Panc1 (cell line): ENCODE results near the gene LASP1. TPM values are rescaled to one million over a fixed set of nuclear protein-coding genes. Genes with fewer than 3 reads are reported as not detected.

Source experiments
- ATAC-seq: fragments of 200-7000 bp; cut with Tn5 transposase; 2 replicates; pipeline ENCODE4 v1.9.1; 2020; ENCODE audit warnings: mild to moderate bottlenecking, moderate library complexity
- BruUV-seq: library from RNA; stranded (reverse); fragments of 400-500 nt; replicated peaks from 2 replicates; lab custom pipeline; 2021; lab: Mats Ljungman, UMichigan
- CTCF ChIA-PET: fragments of 300-600 bp; sonication (Branson Sonifier 250); formaldehyde crosslinking; loops from one replicate; lab custom pipeline; 2022; ENCODE audit warnings: antibody characterized with exemption; lab: Charles Lee
- POLR2A ChIA-PET: fragments of 300-600 bp; sonication (Branson Sonifier 250); formaldehyde crosslinking; loops from one replicate; lab custom pipeline; 2022; ENCODE audit warnings: antibody characterized with exemption; lab: Charles Lee
- DNase-seq: peaks from one replicate; pipeline ENCODE4 v3.0.0-alpha.2; 2010; ENCODE audit warnings: low read depth, low spot score
- H3K27ac ChIP-seq: 2 replicates; pipeline ENCODE4 v1.5.1; 2011; ENCODE audit warnings: mild to moderate bottlenecking, low read length, inconsistent platforms
- H3K27me3 ChIP-seq: fragments of 200-500 bp; sonication (Bioruptor generic); 2 replicates; pipeline ENCODE4 v1.6.0; 2014; ENCODE audit warnings: low read length, inconsistent platforms; ENCODE audit not compliant: control insufficient read depth, insufficient read depth
- H3K36me3 ChIP-seq: fragments of 200-500 bp; sonication (Bioruptor generic); 2 replicates; pipeline ENCODE4 v1.5.1; 2014; ENCODE audit warnings: inconsistent platforms, mild to moderate bottlenecking, low read length, moderate library complexity; ENCODE audit not compliant: control insufficient read depth, insufficient read depth
- H3K4me1 ChIP-seq: 2 replicates; pipeline ENCODE4 v1.5.1; 2011; ENCODE audit warnings: inconsistent platforms, mild to moderate bottlenecking, low read length, moderate library complexity; ENCODE audit not compliant: control insufficient read depth, insufficient read depth
- H3K4me3 ChIP-seq, 2 experiments: 2 replicates each; pipeline ENCODE4 v1.5.1; 2011 to 2012; ENCODE audit warnings: low read depth in 2 of 2, low read length in 2 of 2, mild to moderate bottlenecking in 2 of 2, inconsistent platforms in 1 of 2, moderate library complexity in 1 of 2
- H3K9me3 ChIP-seq: fragments of 200-500 bp; sonication (Bioruptor generic); 2 replicates; pipeline ENCODE4 v1.5.1; 2014; ENCODE audit warnings: low read depth, mild to moderate bottlenecking, inconsistent platforms, low read length, moderate library complexity; ENCODE audit not compliant: control insufficient read depth, insufficient read depth
- POLR2AphosphoS5 ChIP-seq: IDR thresholded peaks from 2 replicates; pipeline ENCODE4 v1.6.1; 2012; ENCODE audit warnings: mild to moderate bottlenecking, low read depth, low read length, moderate library complexity
- SIN3A ChIP-seq: IDR thresholded peaks from 2 replicates; pipeline ENCODE4 v1.6.1; 2012; ENCODE audit warnings: low read depth, mild to moderate bottlenecking, low read length, moderate library complexity, borderline replicate concordance; ENCODE audit not compliant: insufficient read depth
- TCF7L2 ChIP-seq: IDR thresholded peaks from 2 replicates; pipeline ENCODE4 v1.6.1; 2011; ENCODE audit warnings: mild to moderate bottlenecking, low read depth, low read length, inconsistent platforms
- in situ Hi-C: cut with HindIII; loops from 2 replicates; pipeline ENCODE4 v1.10.0; 2016; ENCODE audit warnings: low sequenced_read_pairs, low pct_unique_long_range_greater_than_20kb
- intact Hi-C: fragments of 100-400 bp; cut with micrococcal nuclease; formaldehyde crosslinking; loops from one replicate; pipeline ENCODE4 v1.10.0; 2022; ENCODE audit not compliant: unreplicated experiment
- total RNA-seq: library from RNA; stranded (reverse); gene quantifications from one replicate; pipeline ENCODE4 v1.2.1, GENCODE V29; 2021; ENCODE audit not compliant: unreplicated experiment
- TF ChIP-seq, protein P1 (sequence below), 2 experiments: IDR thresholded peaks; 2 replicates each; pipeline ENCODE4 v1.6.1; 2011 to 2012; ENCODE audit warnings: low read depth in 2 of 2, control low read depth in 1 of 2, low read length in 1 of 2, mild to moderate bottlenecking in 1 of 2, moderate library complexity in 1 of 2; ENCODE audit not compliant: insufficient read depth in 1 of 2
- TF ChIP-seq, protein P2 (sequence below): fragments of 450-650 bp; IDR thresholded peaks from 2 replicates; pipeline ENCODE4 v1.5.1; 2017; ENCODE audit warnings: mild to moderate bottlenecking

LASP1 gene
- total RNA-seq, 1 experiment from 2014 or later, result 112 TPM

DNA sequence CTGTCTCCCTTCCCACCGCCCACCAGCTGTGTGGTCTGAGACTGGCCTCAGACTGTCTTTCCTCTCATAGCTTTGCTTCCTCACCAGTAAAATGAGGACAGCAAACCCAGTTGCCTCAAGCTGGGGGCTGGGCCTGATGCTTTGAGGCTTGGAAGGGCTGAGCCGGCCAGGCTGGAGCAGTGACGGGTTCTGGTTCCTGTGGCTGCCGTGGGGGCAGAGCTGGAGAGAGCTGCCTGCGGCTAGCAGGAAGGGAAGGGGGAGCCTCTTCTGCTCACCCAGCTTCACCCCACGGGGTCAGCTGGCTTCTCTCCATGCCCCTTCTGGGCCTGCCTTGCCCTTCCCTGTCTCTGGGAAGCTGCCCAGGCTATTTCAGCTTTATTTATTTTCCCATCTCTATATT is 23.7 kb downstream of the LASP1 start:
- no TSS peak for BruUV-seq
- POLR2A ChIA-PET, result interaction anchor here (0.6 kb wide), 1 partner anchor 8 kb away, joined by 5 read pairs; no protein-coding TSS in a partner anchor
- in situ Hi-C loops (no loop called here), intact Hi-C loops (no loop called here)
- Histone ChIP-seq H3K36me3 (no peaks in the 10 kb centered on the region), H3K27ac (no peak overlapping the region), H3K9me3 (no peaks in the 10 kb centered on the region), H3K4me1 (peaks cover 12% of the 10 kb centered on the region), H3K4me3 (no peak overlapping the region), H3K27me3 (no peaks in the 10 kb centered on the region)
- no peak for DNase-seq
- ATAC-seq, result no peak
- CTCF ChIA-PET, result no interaction called here
- TF ChIP-seq, protein P1, sequence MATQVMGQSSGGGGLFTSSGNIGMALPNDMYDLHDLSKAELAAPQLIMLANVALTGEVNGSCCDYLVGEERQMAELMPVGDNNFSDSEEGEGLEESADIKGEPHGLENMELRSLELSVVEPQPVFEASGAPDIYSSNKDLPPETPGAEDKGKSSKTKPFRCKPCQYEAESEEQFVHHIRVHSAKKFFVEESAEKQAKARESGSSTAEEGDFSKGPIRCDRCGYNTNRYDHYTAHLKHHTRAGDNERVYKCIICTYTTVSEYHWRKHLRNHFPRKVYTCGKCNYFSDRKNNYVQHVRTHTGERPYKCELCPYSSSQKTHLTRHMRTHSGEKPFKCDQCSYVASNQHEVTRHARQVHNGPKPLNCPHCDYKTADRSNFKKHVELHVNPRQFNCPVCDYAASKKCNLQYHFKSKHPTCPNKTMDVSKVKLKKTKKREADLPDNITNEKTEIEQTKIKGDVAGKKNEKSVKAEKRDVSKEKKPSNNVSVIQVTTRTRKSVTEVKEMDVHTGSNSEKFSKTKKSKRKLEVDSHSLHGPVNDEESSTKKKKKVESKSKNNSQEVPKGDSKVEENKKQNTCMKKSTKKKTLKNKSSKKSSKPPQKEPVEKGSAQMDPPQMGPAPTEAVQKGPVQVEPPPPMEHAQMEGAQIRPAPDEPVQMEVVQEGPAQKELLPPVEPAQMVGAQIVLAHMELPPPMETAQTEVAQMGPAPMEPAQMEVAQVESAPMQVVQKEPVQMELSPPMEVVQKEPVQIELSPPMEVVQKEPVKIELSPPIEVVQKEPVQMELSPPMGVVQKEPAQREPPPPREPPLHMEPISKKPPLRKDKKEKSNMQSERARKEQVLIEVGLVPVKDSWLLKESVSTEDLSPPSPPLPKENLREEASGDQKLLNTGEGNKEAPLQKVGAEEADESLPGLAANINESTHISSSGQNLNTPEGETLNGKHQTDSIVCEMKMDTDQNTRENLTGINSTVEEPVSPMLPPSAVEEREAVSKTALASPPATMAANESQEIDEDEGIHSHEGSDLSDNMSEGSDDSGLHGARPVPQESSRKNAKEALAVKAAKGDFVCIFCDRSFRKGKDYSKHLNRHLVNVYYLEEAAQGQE (IDR thresholded peaks at IDR 0.05; ENCODE audit: insufficient read depth in 1 of 2, low read depth in 2 of 2, low read length in 1 of 2), result no peak
- no peak for TF ChIP-seq POLR2AphosphoS5
- no peak for TF ChIP-seq TCF7L2
- TF ChIP-seq, protein P2, sequence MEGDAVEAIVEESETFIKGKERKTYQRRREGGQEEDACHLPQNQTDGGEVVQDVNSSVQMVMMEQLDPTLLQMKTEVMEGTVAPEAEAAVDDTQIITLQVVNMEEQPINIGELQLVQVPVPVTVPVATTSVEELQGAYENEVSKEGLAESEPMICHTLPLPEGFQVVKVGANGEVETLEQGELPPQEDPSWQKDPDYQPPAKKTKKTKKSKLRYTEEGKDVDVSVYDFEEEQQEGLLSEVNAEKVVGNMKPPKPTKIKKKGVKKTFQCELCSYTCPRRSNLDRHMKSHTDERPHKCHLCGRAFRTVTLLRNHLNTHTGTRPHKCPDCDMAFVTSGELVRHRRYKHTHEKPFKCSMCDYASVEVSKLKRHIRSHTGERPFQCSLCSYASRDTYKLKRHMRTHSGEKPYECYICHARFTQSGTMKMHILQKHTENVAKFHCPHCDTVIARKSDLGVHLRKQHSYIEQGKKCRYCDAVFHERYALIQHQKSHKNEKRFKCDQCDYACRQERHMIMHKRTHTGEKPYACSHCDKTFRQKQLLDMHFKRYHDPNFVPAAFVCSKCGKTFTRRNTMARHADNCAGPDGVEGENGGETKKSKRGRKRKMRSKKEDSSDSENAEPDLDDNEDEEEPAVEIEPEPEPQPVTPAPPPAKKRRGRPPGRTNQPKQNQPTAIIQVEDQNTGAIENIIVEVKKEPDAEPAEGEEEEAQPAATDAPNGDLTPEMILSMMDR, result no peak
- no peak for TF ChIP-seq SIN3A

- Histone ChIP-seq H3K9me3 (no peaks in the 10 kb centered on the region), H3K27ac (no peak overlapping the region), H3K4me3 (no peak overlapping the region), H3K36me3 (no peaks in the 10 kb centered on the region), H3K27me3 (no peaks in the 10 kb centered on the region), H3K4me1 (peaks cover 16% of the 10 kb centered on the region)
- intact Hi-C loops (no loop called here), in situ Hi-C loops (no loop called here)
- no peak for DNase-seq
- ChIA-PET POLR2A (no interaction called here), CTCF (no interaction called here)
- ATAC-seq, result no peak
- no TSS peak for BruUV-seq
- TF ChIP-seq POLR2AphosphoS5, result no peak
- TF ChIP-seq, protein P2, result no peak
- TF ChIP-seq, protein P1 (IDR thresholded peaks at IDR 0.05; ENCODE audit: insufficient read depth in 1 of 2, low read depth in 2 of 2, low read length in 1 of 2), result no peak
- TF ChIP-seq TCF7L2, result no peak
- no peak for TF ChIP-seq SIN3A
Observed at GRCh38 chr17:38894276-38894675, 24.4 kb downstream of the LASP1 start.
